Stimulated activated naive CD8-positive, alpha-beta T cell treated with anti-CD3 and anti-CD28 coated beads, Interleukin-15, Interleukin-2, amounts not matched to agents 100 U/mL and 50 U/mL, for 24 hours (primary cell): ENCODE results near the gene CRKL.

Experiments used
- ATAC-seq: fragments of 150-1000 bp; cut with Tn5 transposase; one replicate; pipeline ENCODE4 v1.10.0; 2021
- DNase-seq: peaks from one replicate; pipeline ENCODE4 v3.0.0; 2021

Gene CRKL

GRCh38 chr22:20996598-20997535 is 79.7 kb downstream of the CRKL start:
- DNase-seq (no peak), ATAC-seq (no peak)

- ATAC-seq (no peak), DNase-seq (no peak)
Observed at GRCh38 chr22:20997536-20998257, 80.5 kb downstream of the CRKL start.

GRCh38 chr22:20998411-20999336 is 81.5 kb downstream of the CRKL start:
- DNase-seq (no peak), ATAC-seq (no peak)

- no peak for ATAC-seq
- no peak for DNase-seq
Observed at GRCh38 chr22:20999350-21000206, 82.4 kb downstream of the CRKL start.

GRCh38 chr22:21000207-21000986 is 83.2 kb downstream of the CRKL start:
- ATAC-seq (no peak), DNase-seq (no peak)

- ATAC-seq (no peak), DNase-seq (no peak)
Observed at GRCh38 chr22:21000987-21001600, 83.9 kb downstream of the CRKL start.

GRCh38 chr22:21001601-21002325 is 84.6 kb downstream of the CRKL start, which contains the start of gene THAP7:
Gene THAP7, minus strand, starts transcription at chr22:21002118. Its CDS starts 207 bp downstream, at chr22:21001911.
- DNase-seq (peak; percentile 97), ATAC-seq (peak; percentile 93)
